ENCODE measurements around the gene SV2C. TPM values are rescaled to one million over a fixed set of nuclear protein-coding genes. Genes with fewer than 3 reads are reported as not detected.

SV2C gene
- total RNA-seq, 1 donor from 2014 or later, result 0.20 TPM

GRCh38 chr5:76250463-76250862 is 167.3 kb downstream of the SV2C start:
- no peak for DNase-seq (ENCODE audit: low read depth in 2 of 2)

- no peak for DNase-seq (ENCODE audit: low read depth in 2 of 2)
These were observed 168.5 kb downstream of the SV2C start for GRCh38 chr5:76251656-76252055.

GRCh38 chr5:76252437-76252836 is 169.3 kb downstream of the SV2C start:
- DNase-seq (ENCODE audit: low read depth in 2 of 2), result no peak

GRCh38 chr5:76256116-76256889 is 173.1 kb downstream of the SV2C start:
- peak; percentile 73 to 82 for DNase-seq (ENCODE audit: low read depth in 2 of 2)

GRCh38 chr5:76257225-76257833 is 174.1 kb downstream of the SV2C start:
- DNase-seq (ENCODE audit: low read depth in 2 of 2), result no peak

GRCh38 chr5:76257897-76258296 is 174.7 kb downstream of the SV2C start:
- no peak for DNase-seq (ENCODE audit: low read depth in 2 of 2)

- no peak for DNase-seq (ENCODE audit: low read depth in 2 of 2)
These were observed 181.5 kb downstream of the SV2C start for GRCh38 chr5:76264681-76265080.

GRCh38 chr5:76269259-76269931 is 186.2 kb downstream of the SV2C start:
- DNase-seq (ENCODE audit: low read depth in 2 of 2), result no peak

GRCh38 chr5:76269932-76270610 is 186.9 kb downstream of the SV2C start:
- DNase-seq (ENCODE audit: low read depth in 2 of 2), result peak in 1 of 2 donors; percentile 9

GRCh38 chr5:76271836-76272235 is 188.7 kb downstream of the SV2C start:
- no peak for DNase-seq (ENCODE audit: low read depth in 2 of 2)

- peak; percentile 3 to 57 for DNase-seq (ENCODE audit: low read depth in 2 of 2)
These were observed 190.2 kb downstream of the SV2C start for GRCh38 chr5:76273206-76273885.

- DNase-seq (ENCODE audit: low read depth in 2 of 2), result no peak
These were observed 191.4 kb downstream of the SV2C start for GRCh38 chr5:76274571-76274970.

GRCh38 chr5:76277736-76278135 is 194.6 kb downstream of the SV2C start:
- DNase-seq (ENCODE audit: low read depth in 2 of 2), result no peak

GRCh38 chr5:76278261-76278789 is 195.1 kb downstream of the SV2C start:
- DNase-seq (ENCODE audit: low read depth in 2 of 2), result no peak

GRCh38 chr5:76280494-76280893 is 197.3 kb downstream of the SV2C start:
- no peak for DNase-seq (ENCODE audit: low read depth in 2 of 2)

- no peak for DNase-seq (ENCODE audit: low read depth in 2 of 2)
These were observed 200.5 kb downstream of the SV2C start for GRCh38 chr5:76283670-76284069.

- no peak for DNase-seq (ENCODE audit: low read depth in 2 of 2)
These were observed 206.5 kb downstream of the SV2C start for GRCh38 chr5:76289692-76290091.

GRCh38 chr5:76290321-76290757 is 207.2 kb downstream of the SV2C start:
- no peak for DNase-seq (ENCODE audit: low read depth in 2 of 2)

GRCh38 chr5:76291305-76292077 is 208.3 kb downstream of the SV2C start:
- DNase-seq (ENCODE audit: low read depth in 2 of 2), result no peak

- no peak for DNase-seq (ENCODE audit: low read depth in 2 of 2)
These were observed 209.6 kb downstream of the SV2C start for GRCh38 chr5:76292620-76293322.
